ENCODE data around the gene PDXK. TPM values are rescaled to one million over a fixed set of nuclear protein-coding genes. Genes with fewer than 3 reads are reported as not detected.

Gene PDXK
- total and polyA plus RNA-seq, 9 of the 15 experiments (the other 6 are each of a cell fraction or from before 2014, with no cell fraction given), result 5.6 to 162 (median 76.5) TPM

DNA sequence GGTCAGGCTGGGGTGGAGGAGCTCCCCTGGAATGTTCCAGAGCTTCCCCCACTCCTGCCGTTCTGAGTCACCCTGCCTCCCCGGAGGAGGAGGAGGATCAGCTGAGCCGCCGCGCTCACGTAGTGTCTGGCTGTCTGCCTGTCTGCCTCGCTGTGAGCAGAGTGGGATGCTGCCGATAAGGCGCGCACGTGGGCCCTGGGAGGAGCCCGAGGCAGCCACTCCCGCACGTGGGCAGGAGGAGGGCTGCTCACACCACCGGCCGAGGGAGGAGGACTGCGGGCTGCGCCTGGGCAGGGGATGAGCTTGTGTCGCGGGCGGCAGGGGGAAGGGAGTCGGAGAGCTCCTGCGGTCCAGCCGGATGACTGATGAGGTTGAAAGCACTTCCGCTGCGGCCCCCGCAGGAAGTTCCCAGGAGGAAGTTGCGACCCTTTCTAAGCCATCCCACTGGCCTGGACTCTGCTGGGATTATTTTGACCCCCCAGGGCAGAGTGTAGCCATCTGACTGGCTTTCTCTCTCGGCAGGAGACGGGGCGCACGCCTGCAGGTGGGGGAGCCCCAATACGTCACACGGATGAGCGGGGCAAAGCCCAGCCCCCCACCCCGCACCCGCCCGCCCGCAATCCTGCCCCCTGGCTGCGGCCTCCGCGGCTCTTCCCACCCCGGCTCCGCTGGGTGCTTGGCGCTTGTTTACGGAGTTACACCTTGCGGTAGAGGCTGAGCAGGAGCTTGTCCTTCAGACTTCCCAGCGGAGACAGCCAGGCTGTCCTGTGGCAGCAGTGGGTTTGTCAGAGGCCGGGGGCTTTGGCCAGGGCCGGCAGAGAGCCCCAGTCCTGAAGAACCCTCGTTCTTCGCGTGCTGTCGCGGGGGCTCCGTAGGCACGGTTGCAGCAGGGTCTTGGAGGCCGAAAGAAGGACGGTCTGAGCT, 9.8 kb downstream of the PDXK start (continued):
- TF ChIP-seq, protein P1, sequence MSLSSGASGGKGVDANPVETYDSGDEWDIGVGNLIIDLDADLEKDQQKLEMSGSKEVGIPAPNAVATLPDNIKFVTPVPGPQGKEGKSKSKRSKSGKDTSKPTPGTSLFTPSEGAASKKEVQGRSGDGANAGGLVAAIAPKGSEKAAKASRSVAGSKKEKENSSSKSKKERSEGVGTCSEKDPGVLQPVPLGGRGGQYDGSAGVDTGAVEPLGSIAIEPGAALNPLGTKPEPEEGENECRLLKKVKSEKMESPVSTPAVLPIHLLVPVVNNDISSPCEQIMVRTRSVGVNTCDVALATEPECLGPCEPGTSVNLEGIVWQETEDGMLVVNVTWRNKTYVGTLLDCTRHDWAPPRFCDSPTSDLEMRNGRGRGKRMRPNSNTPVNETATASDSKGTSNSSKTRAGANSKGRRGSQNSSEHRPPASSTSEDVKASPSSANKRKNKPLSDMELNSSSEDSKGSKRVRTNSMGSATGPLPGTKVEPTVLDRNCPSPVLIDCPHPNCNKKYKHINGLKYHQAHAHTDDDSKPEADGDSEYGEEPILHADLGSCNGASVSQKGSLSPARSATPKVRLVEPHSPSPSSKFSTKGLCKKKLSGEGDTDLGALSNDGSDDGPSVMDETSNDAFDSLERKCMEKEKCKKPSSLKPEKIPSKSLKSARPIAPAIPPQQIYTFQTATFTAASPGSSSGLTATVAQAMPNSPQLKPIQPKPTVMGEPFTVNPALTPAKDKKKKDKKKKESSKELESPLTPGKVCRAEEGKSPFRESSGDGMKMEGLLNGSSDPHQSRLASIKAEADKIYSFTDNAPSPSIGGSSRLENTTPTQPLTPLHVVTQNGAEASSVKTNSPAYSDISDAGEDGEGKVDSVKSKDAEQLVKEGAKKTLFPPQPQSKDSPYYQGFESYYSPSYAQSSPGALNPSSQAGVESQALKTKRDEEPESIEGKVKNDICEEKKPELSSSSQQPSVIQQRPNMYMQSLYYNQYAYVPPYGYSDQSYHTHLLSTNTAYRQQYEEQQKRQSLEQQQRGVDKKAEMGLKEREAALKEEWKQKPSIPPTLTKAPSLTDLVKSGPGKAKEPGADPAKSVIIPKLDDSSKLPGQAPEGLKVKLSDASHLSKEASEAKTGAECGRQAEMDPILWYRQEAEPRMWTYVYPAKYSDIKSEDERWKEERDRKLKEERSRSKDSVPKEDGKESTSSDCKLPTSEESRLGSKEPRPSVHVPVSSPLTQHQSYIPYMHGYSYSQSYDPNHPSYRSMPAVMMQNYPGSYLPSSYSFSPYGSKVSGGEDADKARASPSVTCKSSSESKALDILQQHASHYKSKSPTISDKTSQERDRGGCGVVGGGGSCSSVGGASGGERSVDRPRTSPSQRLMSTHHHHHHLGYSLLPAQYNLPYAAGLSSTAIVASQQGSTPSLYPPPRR (CRISPR knock-in tag; IDR thresholded peaks at IDR 0.05; ENCODE audit: borderline replicate concordance), result peak; percentile 95; the same call in 1 of the 2 replicates
- TF ChIP-seq NFIC (IDR thresholded peaks at IDR 0.05), result peak; percentile 95
- TF ChIP-seq KDM5B (IDR thresholded peaks at IDR 0.05; ENCODE audit: insufficient replicate concordance, low read depth, low read length), result peak; percentile 23
- peak; percentile 97; the same call in 1 of the 2 replicates for TF ChIP-seq FOXP1 (CRISPR knock-in tag; IDR thresholded peaks at IDR 0.05)
- TF ChIP-seq FOS (IDR thresholded peaks at IDR 0.05; ENCODE audit: extremely low read depth, insufficient read length), result peak; percentile 16
- TF ChIP-seq, protein P2, sequence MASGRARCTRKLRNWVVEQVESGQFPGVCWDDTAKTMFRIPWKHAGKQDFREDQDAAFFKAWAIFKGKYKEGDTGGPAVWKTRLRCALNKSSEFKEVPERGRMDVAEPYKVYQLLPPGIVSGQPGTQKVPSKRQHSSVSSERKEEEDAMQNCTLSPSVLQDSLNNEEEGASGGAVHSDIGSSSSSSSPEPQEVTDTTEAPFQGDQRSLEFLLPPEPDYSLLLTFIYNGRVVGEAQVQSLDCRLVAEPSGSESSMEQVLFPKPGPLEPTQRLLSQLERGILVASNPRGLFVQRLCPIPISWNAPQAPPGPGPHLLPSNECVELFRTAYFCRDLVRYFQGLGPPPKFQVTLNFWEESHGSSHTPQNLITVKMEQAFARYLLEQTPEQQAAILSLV (tag; IDR thresholded peaks at IDR 0.05), result no peak
- 0 out of 2 replicates have a peak, but pooled peaks have one; percentile 71 for TF ChIP-seq ZBTB17 (CRISPR knock-in tag; IDR thresholded peaks at IDR 0.05)
- TF ChIP-seq SRSF3 (IDR thresholded peaks at IDR 0.05; ENCODE audit: insufficient read depth, low read length), result no peak
- peak; percentile 57; the same call in 1 of the 2 replicates for TF ChIP-seq ELF1 (tag; IDR thresholded peaks at IDR 0.05)
- peak; percentile 19; the same call in 1 of the 2 replicates for TF ChIP-seq HDAC8 (tag; IDR thresholded peaks at IDR 0.05)
- TF ChIP-seq, protein P3, sequence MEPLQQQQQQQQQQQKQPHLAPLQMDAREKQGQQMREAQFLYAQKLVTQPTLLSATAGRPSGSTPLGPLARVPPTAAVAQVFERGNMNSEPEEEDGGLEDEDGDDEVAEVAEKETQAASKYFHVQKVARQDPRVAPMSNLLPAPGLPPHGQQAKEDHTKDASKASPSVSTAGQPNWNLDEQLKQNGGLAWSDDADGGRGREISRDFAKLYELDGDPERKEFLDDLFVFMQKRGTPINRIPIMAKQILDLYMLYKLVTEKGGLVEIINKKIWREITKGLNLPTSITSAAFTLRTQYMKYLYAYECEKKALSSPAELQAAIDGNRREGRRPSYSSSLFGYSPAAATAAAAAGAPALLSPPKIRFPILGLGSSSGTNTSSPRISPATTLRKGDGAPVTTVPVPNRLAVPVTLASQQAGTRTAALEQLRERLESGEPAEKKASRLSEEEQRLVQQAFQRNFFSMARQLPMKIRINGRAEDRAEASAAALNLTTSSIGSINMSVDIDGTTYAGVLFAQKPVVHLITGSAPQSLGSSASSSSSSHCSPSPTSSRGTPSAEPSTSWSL (CRISPR knock-in tag; IDR thresholded peaks at IDR 0.05; ENCODE audit: borderline replicate concordance), result no peak
- TF ChIP-seq ELF2 (CRISPR knock-in tag; IDR thresholded peaks at IDR 0.05), result 0 out of 2 replicates have a peak, but pooled peaks have one; percentile 40
- TF ChIP-seq, protein P4, sequence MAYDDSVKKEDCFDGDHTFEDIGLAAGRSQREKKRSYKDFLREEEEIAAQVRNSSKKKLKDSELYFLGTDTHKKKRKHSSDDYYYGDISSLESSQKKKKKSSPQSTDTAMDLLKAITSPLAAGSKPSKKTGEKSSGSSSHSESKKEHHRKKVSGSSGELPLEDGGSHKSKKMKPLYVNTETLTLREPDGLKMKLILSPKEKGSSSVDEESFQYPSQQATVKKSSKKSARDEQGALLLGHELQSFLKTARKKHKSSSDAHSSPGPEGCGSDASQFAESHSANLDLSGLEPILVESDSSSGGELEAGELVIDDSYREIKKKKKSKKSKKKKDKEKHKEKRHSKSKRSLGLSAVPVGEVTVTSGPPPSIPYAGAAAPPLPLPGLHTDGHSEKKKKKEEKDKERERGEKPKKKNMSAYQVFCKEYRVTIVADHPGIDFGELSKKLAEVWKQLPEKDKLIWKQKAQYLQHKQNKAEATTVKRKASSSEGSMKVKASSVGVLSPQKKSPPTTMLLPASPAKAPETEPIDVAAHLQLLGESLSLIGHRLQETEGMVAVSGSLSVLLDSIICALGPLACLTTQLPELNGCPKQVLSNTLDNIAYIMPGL (CRISPR knock-in tag; IDR thresholded peaks at IDR 0.05), result peak; percentile 75; the same call in 1 of the 2 replicates
- no peak for TF ChIP-seq RBM34 (IDR thresholded peaks at IDR 0.05; ENCODE audit: borderline replicate concordance, insufficient read depth, low read length)
- no peak for TF ChIP-seq ZC3H8 (IDR thresholded peaks at IDR 0.05)
- TF ChIP-seq PML (IDR thresholded peaks at IDR 0.05; ENCODE audit: low read length), result peak; percentile 62; the same call in 1 of the 2 replicates

Measured in K562 (cell line).